Gastrocnemius medialis (tissue), 4 donors: ENCODE measurements around the gene RPS6KC1.

ENCODE experiments used
- POLR2A ChIP-seq, 2 donors: fragments of 450-650 bp; IDR thresholded peaks; one replicate each; pipeline ENCODE4 v1.6.1; 2017; ENCODE audit warnings: antibody characterized with exemption in 2 of 2, mild to moderate bottlenecking in 2 of 2, moderate library complexity in 2 of 2
- TF ChIP-seq, protein P1 (sequence below), 5 experiments: fragments of 450-650 bp in 3 of 5; fragments of 200-600 bp in 2 of 5; sonication (generic) in 2 of 5; IDR thresholded peaks in 4 of 5; conservative IDR thresholded peaks in 1 of 5; 1 replicate in 4 of 5; 2 replicates in 1 of 5; pipeline ENCODE4 v1.5.1; 2016 to 2019; ENCODE audit warnings: antibody characterized with exemption in 5 of 5, mild to moderate bottlenecking in 3 of 5, moderate library complexity in 3 of 5

DNA sequence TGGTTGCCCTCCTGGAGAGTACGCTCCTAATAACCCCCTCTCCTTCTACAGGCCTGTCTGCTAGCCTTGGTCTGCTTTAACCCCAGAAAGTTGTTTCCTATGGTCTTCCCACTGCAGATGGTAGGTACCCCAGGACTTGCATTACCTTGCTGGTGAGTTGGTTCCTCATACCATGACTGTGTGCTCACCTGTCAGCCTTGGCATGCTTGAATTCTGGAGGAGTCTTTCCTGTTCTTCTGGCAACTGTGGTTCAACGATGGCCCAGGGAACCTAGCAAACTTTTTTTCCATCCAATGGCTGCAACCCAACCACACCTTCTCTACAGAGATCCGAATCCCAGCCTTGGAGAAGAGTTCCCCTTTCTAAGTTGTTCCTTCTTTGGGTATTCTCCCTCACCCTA lies 36.9 kb downstream of the RPS6KC1 start:
- TF ChIP-seq, protein P1, sequence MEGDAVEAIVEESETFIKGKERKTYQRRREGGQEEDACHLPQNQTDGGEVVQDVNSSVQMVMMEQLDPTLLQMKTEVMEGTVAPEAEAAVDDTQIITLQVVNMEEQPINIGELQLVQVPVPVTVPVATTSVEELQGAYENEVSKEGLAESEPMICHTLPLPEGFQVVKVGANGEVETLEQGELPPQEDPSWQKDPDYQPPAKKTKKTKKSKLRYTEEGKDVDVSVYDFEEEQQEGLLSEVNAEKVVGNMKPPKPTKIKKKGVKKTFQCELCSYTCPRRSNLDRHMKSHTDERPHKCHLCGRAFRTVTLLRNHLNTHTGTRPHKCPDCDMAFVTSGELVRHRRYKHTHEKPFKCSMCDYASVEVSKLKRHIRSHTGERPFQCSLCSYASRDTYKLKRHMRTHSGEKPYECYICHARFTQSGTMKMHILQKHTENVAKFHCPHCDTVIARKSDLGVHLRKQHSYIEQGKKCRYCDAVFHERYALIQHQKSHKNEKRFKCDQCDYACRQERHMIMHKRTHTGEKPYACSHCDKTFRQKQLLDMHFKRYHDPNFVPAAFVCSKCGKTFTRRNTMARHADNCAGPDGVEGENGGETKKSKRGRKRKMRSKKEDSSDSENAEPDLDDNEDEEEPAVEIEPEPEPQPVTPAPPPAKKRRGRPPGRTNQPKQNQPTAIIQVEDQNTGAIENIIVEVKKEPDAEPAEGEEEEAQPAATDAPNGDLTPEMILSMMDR (IDR thresholded peaks at IDR 0.05 in 4 of 5, conservative IDR thresholded peaks at IDR 0.05 in 1 of 5), result no peak
- TF ChIP-seq POLR2A (IDR thresholded peaks at IDR 0.05), result no peak
